Nephron progenitor cell (in vitro differentiated cells): ENCODE data around the gene ZFP42.

Source experiments
- DNase-seq: peaks from one replicate; pipeline ENCODE4 v3.0.0; 2021
- H3K27ac Mint-ChIP-seq: 2 replicates; pipeline ENCODE4 v1.8.0; 2021; ENCODE audit warnings: mild to moderate bottlenecking, moderate library complexity, mixed read lengths
- H3K27me3 Mint-ChIP-seq: 2 replicates; pipeline ENCODE4 v1.8.0; 2021; ENCODE audit warnings: mild to moderate bottlenecking, low read depth, mixed read lengths; ENCODE audit not compliant: poor library complexity
- H3K36me3 Mint-ChIP-seq: 2 replicates; pipeline ENCODE4 v1.8.0; 2021; ENCODE audit warnings: low read depth, mixed read lengths
- H3K4me1 Mint-ChIP-seq: 2 replicates; pipeline ENCODE4 v1.8.0; 2021; ENCODE audit warnings: mixed read lengths
- H3K4me3 Mint-ChIP-seq: 2 replicates; pipeline ENCODE4 v1.8.0; 2021; ENCODE audit warnings: mild to moderate bottlenecking, moderate library complexity, mixed read lengths
- H3K9me3 Mint-ChIP-seq: 2 replicates; pipeline ENCODE4 v1.8.0; 2021; ENCODE audit warnings: mild to moderate bottlenecking, moderate library complexity, mixed read lengths
- CTCF ChIP-seq: fragments of 200-600 bp; sonication (generic); IDR thresholded peaks from 2 replicates; pipeline ENCODE4 v1.5.0; 2021; ENCODE audit warnings: antibody characterized with exemption

The ZFP42 gene

GRCh38 chr4:187999406-187999932, 3.9 kb downstream of the ZFP42 start:
- Mint-ChIP-seq H3K27me3 (peaks cover 20% of the 10 kb centered on the region), H3K27ac (peak overlapping the region; percentile 27), H3K9me3 (peaks cover 20% of the 10 kb centered on the region), H3K4me1 (peaks cover 13% of the 10 kb centered on the region), H3K4me3 (no peak overlapping the region), H3K36me3 (peaks cover 47% of the 10 kb centered on the region)
- no peak for DNase-seq
- no peak for TF ChIP-seq CTCF

- Mint-ChIP-seq H3K27me3 (peaks cover 3% of the 10 kb centered on the region), H3K36me3 (peaks cover 59% of the 10 kb centered on the region), H3K4me3 (no peak overlapping the region), H3K27ac (no peak overlapping the region), H3K9me3 (peaks cover 4% of the 10 kb centered on the region), H3K4me1 (peaks cover 9% of the 10 kb centered on the region)
- no peak for TF ChIP-seq CTCF
- DNase-seq: no peak
These were observed 6.8 kb downstream of the ZFP42 start for GRCh38 chr4:188002323-188002722.

- peaks cover 56% of the 10 kb centered on the region for H3K36me3 Mint-ChIP-seq
- no peak overlapping the region for H3K27ac Mint-ChIP-seq
- no peak overlapping the region for H3K4me3 Mint-ChIP-seq
- TF ChIP-seq CTCF: no peak
- no peaks in the 10 kb centered on the region for H3K27me3 Mint-ChIP-seq
- peaks cover 5% of the 10 kb centered on the region for H3K4me1 Mint-ChIP-seq
- no peak for DNase-seq
- H3K9me3 Mint-ChIP-seq: no peaks in the 10 kb centered on the region
These were observed 7.2 kb downstream of the ZFP42 start for GRCh38 chr4:188002751-188003150.

GRCh38 chr4:188005561-188005960, 10.0 kb downstream of the ZFP42 start:
- Mint-ChIP-seq H3K27ac (no peak overlapping the region), H3K4me3 (no peak overlapping the region), H3K9me3 (no peaks in the 10 kb centered on the region), H3K36me3 (peaks cover 42% of the 10 kb centered on the region), H3K27me3 (no peaks in the 10 kb centered on the region), H3K4me1 (peaks cover 5% of the 10 kb centered on the region)
- no peak for TF ChIP-seq CTCF
- DNase-seq: no peak

GRCh38 chr4:188006285-188006848, 10.8 kb downstream of the ZFP42 start:
- no peak for DNase-seq
- no peaks in the 10 kb centered on the region for H3K9me3 Mint-ChIP-seq
- peaks cover 5% of the 10 kb centered on the region for H3K4me1 Mint-ChIP-seq
- peaks cover 37% of the 10 kb centered on the region for H3K36me3 Mint-ChIP-seq
- no peak overlapping the region for H3K27ac Mint-ChIP-seq
- H3K27me3 Mint-ChIP-seq: no peaks in the 10 kb centered on the region
- H3K4me3 Mint-ChIP-seq: no peak overlapping the region
- no peak for TF ChIP-seq CTCF

- Mint-ChIP-seq H3K4me3 (no peak overlapping the region), H3K4me1 (peaks cover 5% of the 10 kb centered on the region), H3K36me3 (peaks cover 17% of the 10 kb centered on the region), H3K27me3 (no peaks in the 10 kb centered on the region), H3K9me3 (no peaks in the 10 kb centered on the region), H3K27ac (no peak overlapping the region)
- no peak for TF ChIP-seq CTCF
- no peak for DNase-seq
These were observed 12.8 kb downstream of the ZFP42 start for GRCh38 chr4:188008377-188008776.
